Stimulated activated CD4-positive, alpha-beta T cell treated with anti-CD3 and anti-CD28 coated beads, Interleukin-2, amount 100 ng/mL, for 4 hours (primary cell): ENCODE results near the gene PRKCZ.

Experiments used
- DNase-seq: peaks from one replicate; pipeline ENCODE4 v3.0.0-alpha.2; 2020; ENCODE audit warnings: low read depth

The PRKCZ gene

DNA sequence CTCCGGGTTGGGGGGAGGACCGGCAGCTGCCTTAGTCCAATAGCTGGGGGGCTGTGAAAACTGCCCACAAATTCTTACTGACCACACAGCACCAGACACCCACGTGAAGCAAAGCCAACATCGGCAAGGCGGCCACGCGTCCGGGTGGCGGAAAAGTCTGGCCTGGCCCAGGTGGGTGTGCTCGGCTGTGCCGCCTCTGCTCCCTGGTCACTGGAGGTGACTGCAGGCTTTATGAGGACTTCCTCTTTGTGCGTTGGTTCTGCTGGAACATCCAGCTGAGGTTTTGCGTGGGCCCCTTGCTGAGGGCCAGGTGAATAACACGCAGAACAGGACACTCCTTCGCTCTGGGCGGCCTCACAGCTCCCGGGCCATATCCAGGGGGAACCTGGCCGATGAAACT is 108.9 kb downstream of the PRKCZ start:
- DNase-seq, result no peak

GRCh38 chr1:2160451-2161300 is 110.5 kb downstream of the PRKCZ start:
- no peak for DNase-seq

GRCh38 chr1:2163205-2163604 is 113.0 kb downstream of the PRKCZ start:
- DNase-seq, result no peak

GRCh38 chr1:2165646-2166045 is 115.4 kb downstream of the PRKCZ start:
- no peak for DNase-seq

DNA sequence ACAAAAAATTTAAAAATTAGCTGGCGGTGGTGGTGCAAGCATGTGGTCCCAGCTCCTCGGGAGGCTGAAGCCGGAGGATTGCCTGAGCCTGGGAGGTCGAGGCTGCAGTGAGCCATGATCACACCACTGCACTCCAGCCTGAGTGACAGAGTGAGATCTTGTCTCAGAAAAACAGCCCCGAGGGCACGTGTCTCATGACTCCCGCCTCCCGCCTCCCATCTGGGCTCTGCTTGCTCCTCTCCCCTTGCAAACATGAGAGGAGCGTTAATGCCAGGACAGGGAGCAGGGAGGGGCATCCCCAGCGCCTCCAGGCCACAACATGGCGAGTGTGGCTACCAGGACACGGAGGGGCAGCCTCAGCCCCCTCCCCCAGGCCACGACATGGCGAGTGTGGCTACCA is 116.0 kb downstream of the PRKCZ start:
- no peak for DNase-seq

GRCh38 chr1:2166695-2167094 is 116.5 kb downstream of the PRKCZ start:
- no peak for DNase-seq

DNA sequence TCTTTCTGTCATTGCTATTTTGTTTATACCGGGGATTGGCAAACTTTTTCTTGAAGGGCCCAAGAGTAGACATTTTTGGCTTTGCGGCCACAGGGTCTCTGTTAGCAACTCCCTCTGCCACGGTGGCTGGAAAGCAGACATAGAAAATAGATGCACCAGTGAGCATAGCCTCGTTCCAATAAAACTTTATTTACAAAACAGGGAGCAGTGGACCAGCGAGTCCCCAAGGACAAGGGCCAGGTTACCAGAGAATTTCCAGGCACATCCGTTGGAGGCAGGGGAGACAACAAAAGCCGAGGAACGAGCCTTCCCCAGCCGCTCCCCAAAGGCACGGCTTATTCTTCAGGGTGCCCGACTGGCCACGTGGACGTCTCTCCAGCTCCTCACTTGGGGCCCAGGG is 117.9 kb downstream of the PRKCZ start:
- no peak for DNase-seq

DNA sequence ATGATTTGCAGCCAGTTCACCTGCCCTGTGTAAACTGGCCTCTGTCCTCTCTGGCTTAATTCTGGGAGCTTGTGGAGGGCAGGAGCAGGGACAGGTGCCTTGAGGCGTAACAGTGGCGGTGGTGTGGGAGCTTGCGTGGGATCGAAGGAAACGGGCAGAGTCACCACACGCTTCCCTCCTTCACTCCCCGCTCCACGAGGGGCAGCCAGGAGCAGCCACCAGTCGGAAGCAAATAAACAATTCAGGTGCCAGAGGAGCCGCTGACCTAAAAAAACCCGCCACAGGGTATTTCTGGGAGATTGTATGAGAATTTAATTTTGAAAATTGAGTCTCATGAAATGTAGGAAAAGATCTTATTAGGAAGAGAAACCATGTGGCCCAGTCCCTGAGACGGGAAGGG is 118.3 kb downstream of the PRKCZ start:
- DNase-seq, result no peak

DNA sequence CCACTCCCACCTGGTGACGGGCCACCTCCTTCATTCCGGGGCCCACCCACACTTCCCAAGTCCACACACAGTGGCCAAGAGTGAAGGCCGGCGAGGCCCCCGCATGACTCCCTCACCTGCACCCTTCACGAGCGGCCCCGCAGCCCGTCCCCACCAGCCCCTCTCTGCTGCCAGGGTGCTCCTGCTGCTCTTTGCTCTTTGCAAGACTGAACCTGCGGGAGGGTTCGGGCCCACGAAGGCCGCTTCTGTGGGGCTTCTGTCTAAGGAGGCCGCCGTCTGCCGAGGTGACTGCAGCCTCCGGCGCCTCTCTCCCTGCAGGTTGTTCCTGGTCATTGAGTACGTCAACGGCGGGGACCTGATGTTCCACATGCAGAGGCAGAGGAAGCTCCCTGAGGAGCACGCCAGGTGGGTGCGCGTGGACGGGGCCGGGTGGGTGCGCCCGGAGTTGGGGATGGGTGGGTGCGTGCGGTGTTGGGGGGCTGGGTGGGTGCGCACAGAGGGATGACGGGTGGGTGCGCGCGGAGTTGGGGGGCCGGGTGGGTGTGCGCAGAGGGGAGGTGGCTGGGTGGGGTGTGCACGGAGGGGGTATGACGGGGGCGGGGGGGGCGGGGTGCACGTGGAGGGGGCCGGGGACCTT is 119.1 kb downstream of the PRKCZ start:
- DNase-seq, result no peak

DNA sequence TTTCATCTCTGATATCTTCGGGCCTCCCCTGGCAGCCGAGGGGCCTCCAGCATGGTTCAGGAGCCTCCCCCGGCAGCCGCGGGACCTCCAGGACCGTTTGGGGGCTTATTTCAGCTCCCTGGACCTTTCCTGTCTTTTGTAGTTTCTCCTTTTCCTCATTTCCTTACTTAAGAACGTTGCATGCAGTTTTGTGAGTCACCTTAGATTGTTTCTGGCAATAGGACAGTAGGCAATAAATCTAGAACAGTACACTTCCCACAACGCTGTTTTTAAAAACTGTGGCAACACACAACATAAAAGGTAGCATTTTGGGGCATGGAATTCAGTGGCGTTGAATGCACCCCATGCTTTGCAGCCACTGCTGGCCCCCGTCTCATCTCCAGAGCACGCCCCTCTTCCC is 120.0 kb downstream of the PRKCZ start:
- DNase-seq, result no peak

DNA sequence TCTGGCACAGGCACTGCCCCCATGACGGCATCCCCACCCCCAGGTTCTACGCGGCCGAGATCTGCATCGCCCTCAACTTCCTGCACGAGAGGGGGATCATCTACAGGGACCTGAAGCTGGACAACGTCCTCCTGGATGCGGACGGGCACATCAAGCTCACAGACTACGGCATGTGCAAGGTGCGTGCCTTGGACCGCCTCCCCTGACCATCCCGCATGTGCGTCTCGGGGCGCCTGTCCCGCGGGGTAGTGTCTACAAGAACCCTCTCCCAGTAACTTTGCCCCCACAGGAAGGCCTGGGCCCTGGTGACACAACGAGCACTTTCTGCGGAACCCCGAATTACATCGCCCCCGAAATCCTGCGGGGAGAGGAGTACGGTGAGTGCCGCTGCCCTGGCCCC is 121.8 kb downstream of the PRKCZ start:
- no peak for DNase-seq

DNA sequence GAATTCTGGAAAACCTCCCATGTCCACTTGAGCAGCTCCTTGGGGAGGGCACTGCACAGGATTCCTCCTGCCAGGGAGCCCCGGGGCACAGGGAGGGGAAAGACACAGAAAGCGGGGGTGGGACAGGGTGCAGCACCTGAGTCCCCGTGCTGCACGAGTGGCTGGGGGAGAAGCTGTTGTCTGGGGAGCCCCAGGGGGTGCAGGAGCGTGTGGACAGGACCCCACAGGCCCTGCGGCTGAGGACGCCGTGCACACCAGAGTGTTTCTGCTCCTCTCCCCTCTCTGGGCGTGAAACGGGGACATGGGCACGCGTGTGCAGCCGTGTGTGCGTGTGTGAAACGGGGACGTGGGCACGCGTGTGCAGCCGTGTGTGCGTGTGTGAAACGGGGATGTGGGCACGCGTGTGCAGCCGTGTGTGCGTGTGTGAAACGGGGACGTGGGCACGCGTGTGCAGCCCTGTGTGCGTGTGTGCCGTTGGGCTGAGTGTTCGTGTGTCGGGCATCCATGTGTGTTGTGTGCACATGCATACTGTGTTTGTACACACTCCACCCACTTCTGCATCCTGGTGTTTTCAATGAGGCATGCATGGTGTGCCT is 122.4 kb downstream of the PRKCZ start:
- DNase-seq, result no peak

GRCh38 chr1:2173546-2174347 is 123.5 kb downstream of the PRKCZ start:
- no peak for DNase-seq

GRCh38 chr1:2174348-2175054 is 124.3 kb downstream of the PRKCZ start:
- no peak for DNase-seq

DNA sequence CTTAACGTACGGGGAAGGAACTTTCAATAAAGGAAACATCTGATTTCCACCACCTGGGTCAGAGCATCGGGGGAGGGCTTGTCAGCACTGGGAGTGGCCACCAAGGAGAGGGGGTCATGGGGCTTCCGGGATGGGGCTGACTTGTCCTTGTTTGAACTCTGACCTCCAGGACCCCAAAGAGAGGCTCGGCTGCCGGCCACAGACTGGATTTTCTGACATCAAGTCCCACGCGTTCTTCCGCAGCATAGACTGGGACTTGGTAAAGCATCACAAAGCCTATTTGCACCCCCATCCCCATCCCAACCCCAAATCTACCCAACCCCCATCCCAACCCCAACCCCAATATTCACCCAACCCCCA is 124.8 kb downstream of the PRKCZ start:
- no peak for DNase-seq

GRCh38 chr1:2175681-2176454 is 125.7 kb downstream of the PRKCZ start:
- DNase-seq, result no peak

DNA sequence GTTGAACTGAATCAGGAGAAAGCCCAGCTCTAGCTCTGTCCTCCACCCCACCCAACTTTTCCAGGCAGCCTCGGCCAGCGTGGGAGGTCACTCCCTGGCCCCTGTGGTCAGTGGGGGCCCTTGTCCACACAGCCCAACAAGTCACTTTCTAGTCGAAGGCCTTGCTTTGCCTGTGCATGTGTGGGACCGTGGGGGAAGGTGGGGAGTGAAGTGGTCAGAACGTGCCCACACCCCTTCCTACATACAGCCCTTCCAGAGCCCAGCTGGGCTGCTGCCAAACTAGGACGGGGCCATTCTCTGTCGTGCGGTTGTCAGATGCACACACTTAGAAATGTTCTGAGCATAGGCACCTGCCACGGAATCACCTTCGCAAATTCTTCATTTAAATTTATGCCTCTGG is 126.4 kb downstream of the PRKCZ start:
- no peak for DNase-seq

DNA sequence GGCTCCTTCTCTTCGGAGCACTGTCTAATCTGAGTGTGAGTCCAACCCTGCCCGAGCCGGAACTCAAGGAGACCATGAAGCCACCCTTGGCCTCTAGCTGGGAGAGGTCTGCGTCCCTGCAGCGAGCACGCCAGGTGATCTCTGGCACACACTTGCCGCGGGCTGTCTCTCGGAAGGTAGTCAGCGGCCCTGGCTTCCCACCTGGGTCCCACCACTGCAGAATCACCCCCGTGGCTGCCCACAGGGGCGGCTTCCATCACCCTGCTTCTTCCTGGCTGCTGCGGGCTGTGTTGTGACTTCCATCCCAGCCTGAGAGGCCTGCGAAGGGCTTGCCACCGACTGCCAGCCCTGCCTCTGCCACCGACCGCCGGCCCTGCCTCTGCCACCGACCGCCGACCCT is 127.3 kb downstream of the PRKCZ start:
- DNase-seq, result no peak

- no peak for DNase-seq
These were observed 127.8 kb downstream of the PRKCZ start for GRCh38 chr1:2177946-2178538.

GRCh38 chr1:2178875-2179274 is 128.7 kb downstream of the PRKCZ start:
- DNase-seq, result no peak
